ENCODE data around the gene VEGFA. TPM values are rescaled to one million over a fixed set of nuclear protein-coding genes. Genes with fewer than 3 reads are reported as not detected.
A peak's percentile ranks its signal among the peaks of the same experiment; 100 is the strongest.

VEGFA gene
- total and polyA plus RNA-seq, 2 of the 8 experiments (the other 6 are each of a cell fraction or from before 2014, with no cell fraction given) = 42.2 to 58.5 TPM

DNA sequence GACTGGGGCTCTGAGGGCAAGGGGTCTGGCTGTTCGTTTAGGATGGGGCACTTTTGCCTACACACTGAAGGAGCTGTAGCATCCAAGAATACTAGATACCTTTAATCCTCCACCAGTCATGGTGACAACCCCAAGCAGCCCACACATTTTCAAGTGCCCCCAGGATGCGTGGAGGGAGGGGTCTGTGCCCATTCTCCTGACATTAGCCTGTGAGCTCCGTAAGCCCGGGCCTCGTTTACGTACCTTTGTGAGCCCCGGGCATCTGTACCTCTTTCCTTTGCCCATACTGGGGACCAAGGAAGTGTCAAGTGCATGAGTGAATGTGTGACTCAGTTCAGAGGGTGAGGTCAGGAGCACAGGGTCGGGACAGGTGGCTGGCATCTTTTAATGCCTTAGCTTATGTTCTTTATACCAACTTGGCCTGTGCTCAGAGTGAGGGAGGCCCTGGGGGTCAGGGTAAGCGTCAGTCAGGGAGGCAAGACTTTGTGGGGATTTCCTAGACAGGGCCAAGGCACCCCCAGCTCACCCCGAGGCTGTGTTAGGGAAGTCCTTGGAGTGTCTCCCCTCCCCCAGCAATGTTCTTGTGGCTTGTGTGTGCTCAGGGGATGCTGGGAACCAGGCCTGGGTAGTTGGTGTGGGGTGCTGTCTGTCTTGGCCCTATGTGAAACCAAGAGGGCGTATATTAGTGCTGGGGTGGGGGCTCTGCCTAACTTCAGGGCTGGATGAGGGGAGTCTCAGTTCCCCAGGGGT lies 12.9 kb downstream of the VEGFA start:
- H3K27me3 ChIP-seq (replicated peaks in 1 of 4; ENCODE audit: control insufficient read depth in 3 of 4, extremely low read depth in 1 of 4, insufficient read depth in 3 of 4, low read length in 3 of 4) = no peaks in the 10 kb centered on the region
- no peak overlapping the region for H3K4me3 ChIP-seq (ENCODE audit: extremely low read depth in 1 of 4, insufficient read depth in 2 of 4, low read depth in 3 of 4, low read length in 4 of 4)
- no peak overlapping the region for H2AK5ac ChIP-seq (ENCODE audit: low read depth, low read length)
- no peak overlapping the region for H2BK12ac ChIP-seq (ENCODE audit: low read depth, low read length)
- DNase-seq (ENCODE audit: low read depth in 1 of 2, low spot score in 2 of 2) (no peak), FAIRE-seq (no peak)
- H3K23ac ChIP-seq (ENCODE audit: insufficient read length) = no peak overlapping the region
- H4K5ac ChIP-seq (ENCODE audit: insufficient read length, low read depth, low read length) = no peak overlapping the region
- no peak overlapping the region for H3K9ac ChIP-seq (replicated peaks in 1 of 4; ENCODE audit: extremely low read depth in 1 of 4, low read depth in 3 of 4, low read length in 3 of 4)
- H4K91ac ChIP-seq (replicated peaks; ENCODE audit: insufficient read length, low read length) = no peak overlapping the region
- H2BK120ac ChIP-seq (replicated peaks; ENCODE audit: low read depth, low read length) = no peak overlapping the region
- H2AFZ ChIP-seq (ENCODE audit: low read length) = no peak overlapping the region
- H2BK15ac ChIP-seq (ENCODE audit: low read length) = no peak overlapping the region
- H3K4me2 ChIP-seq (ENCODE audit: insufficient read depth in 1 of 2, low read depth in 2 of 2, low read length in 2 of 2) = no peak overlapping the region
- 93% methylated on average over 11 of the region's 11 CpGs; no CpG with 5 or more reads in 1 of the 2 experiments for WGBS, 2 experiments (ENCODE audit: extremely low coverage in 1 of 2, insufficient coverage in 1 of 2, insufficient read length in 1 of 2, insufficient replicate concordance in 2 of 2, low coverage in 1 of 2, low lambda C conversion rate in 2 of 2, missing lambda C conversion rate in 1 of 2)
- no peak overlapping the region for H3K4ac ChIP-seq (replicated peaks; ENCODE audit: insufficient read length, low read depth, low read length)
- H3K14ac ChIP-seq (ENCODE audit: insufficient read length) = no peak overlapping the region
- ChIA-PET POLR2A (ENCODE audit: partially characterized antibody) (interaction anchor here (1.0 to 3.3 kb wide), 9 partner anchors 9 to 288 kb away, joined by 3 to 22 read pairs (median 4); partner anchors contain the start of gene VEGFA), CTCF (ENCODE audit: partially characterized antibody) (interaction anchor here (0.9 to 2.0 kb wide), 12 partner anchors 9 to 298 kb away, joined by 3 to 12 read pairs (median 5); partner anchors contain the start of gene VEGFA)
- H2BK5ac ChIP-seq (ENCODE audit: low read depth, low read length) = no peak overlapping the region
- no peak overlapping the region for H3K27ac ChIP-seq (ENCODE audit: low read depth, low read length)
- peaks cover 25 to 79% (median 61%) of the 10 kb centered on the region in 4 experiments for H3K36me3 ChIP-seq (ENCODE audit: control insufficient read depth in 2 of 4, insufficient read depth in 4 of 4, low read length in 3 of 4)
- H3K9me3 ChIP-seq (ENCODE audit: insufficient read depth in 2 of 2, low read depth in 1 of 2, low read length in 1 of 2) = no peaks in the 10 kb centered on the region
- H4K8ac ChIP-seq (ENCODE audit: extremely low read depth, insufficient read depth, low read length) = peak overlapping the region; percentile 17
- no peaks in the 10 kb centered on the region for H3K4me1 ChIP-seq (replicated peaks in 1 of 4; ENCODE audit: control insufficient read depth in 3 of 4, insufficient read depth in 4 of 4, low read length in 3 of 4)
- no peaks in the 10 kb centered on the region for H3K23me2 ChIP-seq (ENCODE audit: low read depth, low read length)
- peaks cover 4% of the 10 kb centered on the region; the same call in 1 of the 2 replicates for H3K79me1 ChIP-seq (ENCODE audit: low read depth, low read length)
- TF ChIP-seq NRF1 (IDR thresholded peaks at IDR 0.05; ENCODE audit: low read depth, low read length) (no peak), RBBP5 (IDR thresholded peaks at IDR 0.05; ENCODE audit: borderline replicate concordance, low read depth, low read length) (no peak), JUND (IDR thresholded peaks at IDR 0.05; ENCODE audit: low read length) (no peak), CEBPB (IDR thresholded peaks at IDR 0.05; ENCODE audit: low read depth, low read length) (no peak), BRCA1 (IDR thresholded peaks at IDR 0.05; ENCODE audit: low read depth, low read length) (no peak), EZH2 (IDR thresholded peaks at IDR 0.05; ENCODE audit: low read depth, low read length, severe bottlenecking) (no peak), KDM5A (IDR thresholded peaks at IDR 0.05; ENCODE audit: low read length) (no peak), POU5F1 (IDR thresholded peaks at IDR 0.05; ENCODE audit: low read depth, low read length) (no peak)
- no peak overlapping the region for H3K56ac ChIP-seq (replicated peaks; ENCODE audit: insufficient read length, low read depth, low read length)
- no peak overlapping the region for H3K18ac ChIP-seq (ENCODE audit: extremely low read depth, low read length)
- no peak overlapping the region for H2BK20ac ChIP-seq (ENCODE audit: low read length)
- H3K79me2 ChIP-seq (ENCODE audit: control insufficient read depth in 1 of 2, insufficient read depth in 2 of 2, low read length in 2 of 2) = peaks cover 0 to 3% of the 10 kb centered on the region in 2 experiments; a peak in 1 of 4 replicates
- H4K20me1 ChIP-seq (replicated peaks in 1 of 2; ENCODE audit: control insufficient read depth in 1 of 2, insufficient read depth in 2 of 2, low read length in 2 of 2) = peaks cover 4 to 13% of the 10 kb centered on the region in 2 experiments
